ENCODE measurements around the gene TGFB1I1.

The TGFB1I1 gene

GRCh38 chr16:31472709-31473203 is 804 bp downstream of the TGFB1I1 start:
- H3K4me3 Mint-ChIP-seq = peak overlapping the region; percentile 91 to 92 (median 92)
- peaks cover 24% of the 10 kb centered on the region for H3K4me1 Mint-ChIP-seq
- TF ChIP-seq CTCF (IDR thresholded peaks at IDR 0.05; ENCODE audit: unreplicated experiment in 3 of 3) = peak; percentile 69 to 74 (median 71)
- peaks cover 36% of the 10 kb centered on the region for H3K27me3 Mint-ChIP-seq (ENCODE audit: low read depth)
- H3K9me3 Mint-ChIP-seq = no peaks in the 10 kb centered on the region
- peaks cover 24% of the 10 kb centered on the region for H3K36me3 Mint-ChIP-seq (ENCODE audit: low read depth)
- peak overlapping the region; percentile 88 to 96 (median 95) for H3K27ac Mint-ChIP-seq

GRCh38 chr16:31473264-31473984 is 1.5 kb downstream of the TGFB1I1 start:
- H3K27ac Mint-ChIP-seq = peak overlapping the region; percentile 88 to 96 (median 95)
- H3K9me3 Mint-ChIP-seq = no peaks in the 10 kb centered on the region
- H3K27me3 Mint-ChIP-seq (ENCODE audit: low read depth) = peaks cover 38% of the 10 kb centered on the region
- H3K4me3 Mint-ChIP-seq = peak overlapping the region; percentile 91 to 92 (median 92)
- no peak for TF ChIP-seq CTCF (IDR thresholded peaks at IDR 0.05; ENCODE audit: unreplicated experiment in 3 of 3)
- H3K4me1 Mint-ChIP-seq = peaks cover 28% of the 10 kb centered on the region
- H3K36me3 Mint-ChIP-seq (ENCODE audit: low read depth) = peaks cover 24% of the 10 kb centered on the region

GRCh38 chr16:31474173-31474714 is 2.3 kb downstream of the TGFB1I1 start:
- H3K27ac Mint-ChIP-seq = no peak overlapping the region
- peak overlapping the region; percentile 44 to 91 (median 74) for H3K4me3 Mint-ChIP-seq
- H3K4me1 Mint-ChIP-seq = peaks cover 28% of the 10 kb centered on the region
- no peaks in the 10 kb centered on the region for H3K9me3 Mint-ChIP-seq
- peaks cover 24% of the 10 kb centered on the region for H3K36me3 Mint-ChIP-seq (ENCODE audit: low read depth)
- peaks cover 39% of the 10 kb centered on the region for H3K27me3 Mint-ChIP-seq (ENCODE audit: low read depth)
- TF ChIP-seq CTCF (IDR thresholded peaks at IDR 0.05; ENCODE audit: unreplicated experiment in 3 of 3) = no peak

- H3K27ac Mint-ChIP-seq = no peak overlapping the region
- peaks cover 28% of the 10 kb centered on the region for H3K4me1 Mint-ChIP-seq
- no peaks in the 10 kb centered on the region for H3K9me3 Mint-ChIP-seq
- peaks cover 24% of the 10 kb centered on the region for H3K36me3 Mint-ChIP-seq (ENCODE audit: low read depth)
- TF ChIP-seq CTCF (IDR thresholded peaks at IDR 0.05; ENCODE audit: unreplicated experiment in 3 of 3) = no peak
- H3K27me3 Mint-ChIP-seq (ENCODE audit: low read depth) = peaks cover 45% of the 10 kb centered on the region
- peak overlapping the region; percentile 50 to 74 (median 50) for H3K4me3 Mint-ChIP-seq
These were observed 3.1 kb downstream of the TGFB1I1 start for GRCh38 chr16:31474773-31475738.

- no peak for TF ChIP-seq CTCF (IDR thresholded peaks at IDR 0.05; ENCODE audit: unreplicated experiment in 3 of 3)
- peaks cover 44% of the 10 kb centered on the region for H3K27me3 Mint-ChIP-seq (ENCODE audit: low read depth)
- no peaks in the 10 kb centered on the region for H3K9me3 Mint-ChIP-seq
- H3K36me3 Mint-ChIP-seq (ENCODE audit: low read depth) = peaks cover 24% of the 10 kb centered on the region
- peak overlapping the region; percentile 22 to 77 (median 76) for H3K4me3 Mint-ChIP-seq
- H3K4me1 Mint-ChIP-seq = peaks cover 32% of the 10 kb centered on the region
- H3K27ac Mint-ChIP-seq = peak overlapping the region in 2 of 3 experiments; percentile 29 to 63
These were observed 4.0 kb downstream of the TGFB1I1 start for GRCh38 chr16:31475946-31476302.

All from nephron (organoid).